ENCODE measurements around the gene ABCG8. TPM values are rescaled to one million over a fixed set of nuclear protein-coding genes. Genes with fewer than 3 reads are reported as not detected.

Gene ABCG8
- not detected for total RNA-seq

DNA sequence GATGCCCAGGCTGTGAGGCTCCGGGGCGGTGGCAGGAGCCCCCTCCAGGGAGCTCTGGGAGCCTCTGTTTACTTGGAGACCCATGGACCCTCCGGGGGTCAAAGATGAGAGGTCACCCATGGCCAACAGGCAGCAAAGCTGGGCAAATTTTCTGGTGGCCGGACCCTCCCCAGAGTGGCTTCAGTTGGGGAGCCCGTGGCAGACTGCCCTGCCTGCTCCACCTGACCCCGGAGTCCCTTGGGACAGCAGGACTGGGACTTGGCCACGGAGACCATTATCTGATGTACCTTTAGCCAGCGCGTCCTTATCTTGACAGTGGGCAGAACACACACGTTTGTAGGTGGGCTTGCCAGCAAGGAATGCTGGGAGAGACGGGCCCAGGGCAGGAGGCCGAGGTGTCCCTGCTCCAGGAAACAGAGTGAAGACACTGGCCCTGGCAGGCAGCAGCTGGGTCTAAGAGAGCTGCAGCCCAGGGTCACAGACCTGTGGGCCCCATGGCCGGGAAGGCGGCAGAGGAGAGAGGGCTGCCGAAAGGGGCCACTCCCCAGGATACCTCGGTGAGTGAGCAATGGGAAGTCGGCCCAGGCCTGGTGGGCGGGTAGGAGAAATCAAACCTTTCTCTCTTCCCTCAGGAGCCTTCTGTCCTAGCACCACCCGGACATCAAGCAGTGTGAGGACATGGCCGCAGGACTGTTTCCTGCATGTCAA, at the start of gene ABCG8, which contains the start of gene ABCG5:
TSS of gene ABCG8 (plus strand) at position 412 of the 708 bp plus-strand sequence. CDS start at position 495, 83 bp downstream.
TSS of gene ABCG5 (minus strand) at position 280 of the 708 bp plus-strand sequence. CDS start at position 120, 160 bp downstream.
- H3K27ac Mint-ChIP-seq: no peak within 1 kb of the TSS
- no peaks in the 10 kb centered on the region for H3K9me3 Mint-ChIP-seq
- no peak for ATAC-seq
- no peak for DNase-seq (ENCODE audit: low spot score in 2 of 2)
- no peaks in the 10 kb centered on the region for H3K36me3 Mint-ChIP-seq

- no peak overlapping the region for H3K27ac Mint-ChIP-seq
- ATAC-seq: no peak
- no peak for DNase-seq (ENCODE audit: low spot score in 2 of 2)
- H3K9me3 Mint-ChIP-seq: no peaks in the 10 kb centered on the region
- H3K36me3 Mint-ChIP-seq: peaks cover 0 to 9% of the 10 kb centered on the region in 2 donors
Measured at GRCh38 chr2:43790147-43790546, 48.6 kb upstream of the ABCG8 start.

DNA sequence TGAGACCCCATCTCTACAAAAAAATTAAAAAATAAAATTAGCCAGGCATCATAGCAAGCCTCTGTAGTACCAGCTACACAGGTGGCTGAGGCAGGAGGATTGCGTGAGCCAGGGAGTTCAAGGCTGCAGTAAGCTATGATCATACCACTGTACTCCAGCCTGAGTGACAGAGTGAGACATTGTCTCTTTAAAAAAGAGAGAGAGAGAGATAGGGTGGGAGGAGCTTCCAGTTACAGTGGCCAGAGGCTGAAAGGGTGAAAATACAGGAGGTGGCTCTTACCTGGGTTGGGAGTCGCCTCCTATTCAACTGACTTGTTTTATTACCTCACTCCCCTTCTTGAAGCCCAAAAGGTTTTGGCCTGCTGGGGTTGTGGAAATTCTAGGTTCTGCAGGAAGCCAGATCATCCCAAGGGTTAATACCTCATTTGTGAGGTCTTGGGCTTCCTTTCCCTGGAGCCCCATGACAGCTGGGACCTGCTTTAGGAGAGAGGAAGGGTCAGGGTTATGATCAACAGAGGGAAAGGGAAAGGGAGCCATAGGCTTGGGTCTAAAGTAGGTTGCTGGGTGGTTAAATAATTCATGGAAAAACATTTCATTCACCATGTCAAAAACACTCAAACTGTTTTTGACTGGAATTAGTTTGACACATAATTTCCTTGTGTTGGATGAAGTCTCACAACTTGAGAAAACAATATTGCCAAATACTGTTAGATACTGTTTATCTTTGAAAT, 47.6 kb upstream of the ABCG8 start:
- no peak for DNase-seq (ENCODE audit: low spot score in 2 of 2)
- ATAC-seq: no peak
- H3K36me3 Mint-ChIP-seq: peaks cover 0 to 9% of the 10 kb centered on the region in 2 donors
- H3K9me3 Mint-ChIP-seq: no peaks in the 10 kb centered on the region
- peak overlapping the region; percentile 30 to 48 for H3K27ac Mint-ChIP-seq

GRCh38 chr2:43792653-43793052, 46.1 kb upstream of the ABCG8 start:
- DNase-seq (ENCODE audit: low spot score in 2 of 2) (no peak), ATAC-seq (no peak)
- Mint-ChIP-seq H3K36me3 (peaks cover 0 to 9% of the 10 kb centered on the region in 2 donors), H3K9me3 (no peaks in the 10 kb centered on the region), H3K27ac (no peak overlapping the region)

GRCh38 chr2:43794956-43795355, 43.8 kb upstream of the ABCG8 start:
- DNase-seq (ENCODE audit: low spot score in 2 of 2) (no peak), ATAC-seq (no peak)
- no peaks in the 10 kb centered on the region for H3K9me3 Mint-ChIP-seq
- H3K27ac Mint-ChIP-seq: no peak overlapping the region
- H3K36me3 Mint-ChIP-seq: peaks cover 0 to 6% of the 10 kb centered on the region in 2 donors

DNA sequence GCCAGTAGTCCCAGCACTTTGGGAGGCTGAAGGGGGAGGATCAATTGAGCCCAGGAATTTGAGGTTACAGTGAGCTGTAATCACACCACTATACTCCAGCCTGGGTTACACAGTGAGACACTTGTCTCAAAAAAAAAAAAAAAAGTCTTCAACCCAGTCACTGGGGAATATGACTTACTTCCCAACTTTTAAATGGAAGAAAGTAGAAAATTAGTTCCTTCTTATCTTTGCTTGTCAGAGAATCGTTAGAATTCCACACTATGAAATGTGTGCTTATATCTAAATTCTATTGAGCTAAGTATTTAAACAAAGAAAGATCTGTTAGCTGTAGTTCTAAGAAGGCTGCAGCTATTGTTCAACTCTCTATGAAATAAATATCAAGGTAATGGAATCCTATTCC, 42.6 kb upstream of the ABCG8 start:
- Mint-ChIP-seq H3K36me3 (no peaks in the 10 kb centered on the region), H3K9me3 (no peaks in the 10 kb centered on the region), H3K27ac (no peak overlapping the region)
- DNase-seq (ENCODE audit: low spot score in 2 of 2): no peak
- ATAC-seq: no peak

DNA sequence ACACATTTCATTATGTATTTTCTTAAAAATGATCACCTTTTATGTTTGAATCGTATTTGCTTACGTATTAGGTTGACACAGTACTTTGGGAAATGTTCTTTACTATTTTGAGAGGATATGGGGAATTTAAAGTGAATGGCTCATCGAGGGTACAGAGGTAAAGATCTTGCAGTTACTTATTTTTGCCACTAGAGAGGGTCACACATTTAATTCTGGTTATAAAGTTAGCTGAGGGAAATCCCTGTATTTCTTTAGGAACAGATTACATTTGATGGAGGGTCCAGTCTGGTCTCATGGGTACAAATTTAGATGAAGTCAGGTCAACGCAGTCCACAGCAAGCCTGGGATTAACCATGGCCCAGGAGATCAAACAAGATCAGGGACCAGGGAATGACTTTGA, 40.5 kb upstream of the ABCG8 start:
- H3K27ac Mint-ChIP-seq: no peak overlapping the region
- ATAC-seq (no peak), DNase-seq (ENCODE audit: low spot score in 2 of 2) (no peak)
- H3K9me3 Mint-ChIP-seq: no peaks in the 10 kb centered on the region
- no peaks in the 10 kb centered on the region for H3K36me3 Mint-ChIP-seq

- ATAC-seq: no peak
- Mint-ChIP-seq H3K9me3 (no peaks in the 10 kb centered on the region), H3K27ac (no peak overlapping the region), H3K36me3 (no peaks in the 10 kb centered on the region)
- DNase-seq (ENCODE audit: low spot score in 2 of 2): no peak
Measured at GRCh38 chr2:43800894-43801293, 37.9 kb upstream of the ABCG8 start.

GRCh38 chr2:43802135-43802534, 36.6 kb upstream of the ABCG8 start:
- DNase-seq (ENCODE audit: low spot score in 2 of 2) (no peak), ATAC-seq (no peak)
- no peak overlapping the region for H3K27ac Mint-ChIP-seq
- H3K36me3 Mint-ChIP-seq: no peaks in the 10 kb centered on the region
- no peaks in the 10 kb centered on the region for H3K9me3 Mint-ChIP-seq

- DNase-seq (ENCODE audit: low spot score in 2 of 2) (no peak), ATAC-seq (no peak)
- H3K27ac Mint-ChIP-seq: peak overlapping the region in 1 of 2 donors; percentile 1
- no peaks in the 10 kb centered on the region for H3K36me3 Mint-ChIP-seq
- H3K9me3 Mint-ChIP-seq: no peaks in the 10 kb centered on the region
Measured at GRCh38 chr2:43803113-43803512, 35.7 kb upstream of the ABCG8 start.

DNA sequence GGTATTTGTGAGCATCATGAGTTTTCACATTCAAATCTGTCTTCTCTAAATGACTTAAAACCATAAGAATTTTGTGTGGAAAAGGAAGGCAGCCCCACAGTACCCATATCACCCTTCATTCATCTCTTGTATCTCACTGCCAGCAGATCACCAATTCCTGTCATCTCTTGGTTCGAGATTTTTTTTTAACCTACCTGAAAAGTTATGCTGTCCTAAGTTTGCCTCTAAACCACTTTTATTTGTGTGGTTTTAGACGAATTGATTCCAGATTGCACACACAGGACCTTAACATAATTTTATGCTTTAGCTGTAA, 32.1 kb upstream of the ABCG8 start:
- Mint-ChIP-seq H3K9me3 (no peaks in the 10 kb centered on the region), H3K36me3 (no peaks in the 10 kb centered on the region), H3K27ac (no peak overlapping the region)
- no peak for ATAC-seq
- no peak for DNase-seq (ENCODE audit: low spot score in 2 of 2)

DNA sequence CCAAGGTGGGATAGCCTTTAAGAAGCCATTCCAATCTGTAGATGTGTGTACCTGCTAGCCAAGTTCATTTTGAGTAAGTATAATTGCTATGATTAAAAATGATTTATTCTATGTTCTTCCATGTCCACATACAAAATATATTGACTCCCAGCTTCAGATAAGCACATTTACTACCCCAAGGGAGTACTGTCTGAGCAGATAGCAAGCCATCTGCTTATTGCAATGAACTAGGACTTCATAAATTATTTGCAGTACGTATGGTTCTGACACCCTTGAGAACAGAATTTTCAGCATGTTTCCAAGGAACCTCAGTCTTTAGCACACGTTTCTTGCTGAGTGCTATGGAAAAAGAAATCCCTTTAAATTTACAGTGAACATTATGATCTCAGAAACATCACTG, 28.3 kb upstream of the ABCG8 start:
- no peaks in the 10 kb centered on the region for H3K9me3 Mint-ChIP-seq
- no peaks in the 10 kb centered on the region for H3K36me3 Mint-ChIP-seq
- ATAC-seq (no peak), DNase-seq (ENCODE audit: low spot score in 2 of 2) (no peak)
- H3K27ac Mint-ChIP-seq: no peak overlapping the region

- H3K27ac Mint-ChIP-seq: no peak overlapping the region
- DNase-seq (ENCODE audit: low spot score in 2 of 2) (no peak), ATAC-seq (no peak)
- no peaks in the 10 kb centered on the region for H3K9me3 Mint-ChIP-seq
- no peaks in the 10 kb centered on the region for H3K36me3 Mint-ChIP-seq
Measured at GRCh38 chr2:43810888-43811287, 27.9 kb upstream of the ABCG8 start.

DNA sequence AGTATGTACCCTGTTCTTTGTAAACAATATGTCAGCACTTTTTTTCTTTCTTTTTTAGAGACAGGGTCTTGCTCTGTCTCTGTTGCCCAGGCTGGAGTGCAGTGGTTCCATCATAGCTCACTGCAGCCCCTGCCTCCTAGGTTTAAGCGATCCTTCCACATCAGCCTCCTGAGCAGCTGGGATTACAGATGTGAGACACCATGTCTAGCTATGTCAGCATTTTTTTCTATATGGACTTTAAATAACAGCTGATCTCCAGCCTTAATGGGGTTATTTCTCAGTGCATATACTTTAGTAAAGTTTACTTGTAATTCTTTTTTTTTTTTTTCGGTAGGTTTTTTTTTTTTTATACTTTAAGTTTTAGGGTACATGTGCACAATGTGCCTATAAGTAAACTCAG, 26.8 kb upstream of the ABCG8 start:
- Mint-ChIP-seq H3K9me3 (no peaks in the 10 kb centered on the region), H3K27ac (no peak overlapping the region), H3K36me3 (no peaks in the 10 kb centered on the region)
- DNase-seq (ENCODE audit: low spot score in 2 of 2): no peak
- ATAC-seq: no peak

DNA sequence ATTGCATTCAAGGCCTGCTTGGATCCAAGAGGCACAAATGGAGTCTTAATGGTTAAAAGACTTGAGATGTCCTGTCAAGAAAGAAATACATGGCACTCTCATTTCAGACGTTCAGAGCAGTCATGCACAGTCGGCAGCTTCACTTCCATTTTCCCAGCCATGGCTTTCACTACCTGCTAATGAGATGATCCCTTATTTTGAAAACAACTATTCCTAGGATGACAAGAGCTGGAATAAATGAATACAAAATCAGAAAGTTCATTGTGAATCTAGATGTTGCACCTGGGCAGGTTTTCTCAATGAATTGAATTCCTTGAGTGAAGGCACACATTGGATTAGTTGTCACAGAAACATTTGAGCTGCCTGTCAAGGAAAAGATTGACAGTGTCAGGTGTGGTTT, 25.8 kb upstream of the ABCG8 start:
- Mint-ChIP-seq H3K36me3 (no peaks in the 10 kb centered on the region), H3K27ac (no peak overlapping the region), H3K9me3 (no peaks in the 10 kb centered on the region)
- DNase-seq (ENCODE audit: low spot score in 2 of 2) (no peak), ATAC-seq (no peak)

GRCh38 chr2:43814711-43815110, 24.1 kb upstream of the ABCG8 start:
- no peaks in the 10 kb centered on the region for H3K36me3 Mint-ChIP-seq
- H3K9me3 Mint-ChIP-seq: no peaks in the 10 kb centered on the region
- ATAC-seq (no peak), DNase-seq (ENCODE audit: low spot score in 2 of 2) (no peak)
- H3K27ac Mint-ChIP-seq: no peak overlapping the region

DNA sequence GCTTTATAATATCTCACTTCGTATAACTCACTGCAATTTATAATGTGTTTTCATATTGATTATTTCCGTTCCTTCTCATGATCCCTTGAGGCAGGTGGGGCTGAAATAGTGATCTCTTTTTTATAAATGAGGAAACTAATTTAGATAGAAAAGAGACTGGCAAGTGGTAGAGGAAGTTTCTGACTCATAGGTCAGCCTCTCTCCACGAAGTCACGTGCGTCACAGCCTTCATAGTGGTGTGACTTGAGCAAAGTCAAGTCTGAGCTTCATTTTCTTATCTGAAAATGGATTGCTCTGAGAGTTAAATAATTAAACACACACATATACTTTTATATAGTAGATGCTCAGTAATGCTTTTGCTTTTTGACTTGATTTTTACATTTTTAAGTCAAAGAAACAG, 20.0 kb upstream of the ABCG8 start:
- DNase-seq (ENCODE audit: low spot score in 2 of 2): no peak
- Mint-ChIP-seq H3K9me3 (peaks cover 0 to 6% of the 10 kb centered on the region in 2 donors), H3K36me3 (no peaks in the 10 kb centered on the region), H3K27ac (no peak overlapping the region)
- ATAC-seq: peak in 1 of 2 donors; percentile 83

Data from activated naive CD4-positive, alpha-beta T cell treated with anti-CD3 and anti-CD28 coated beads, Interleukin-2, amount 50 U/mL, for 72 hours (primary cell).